HT-29 (cell line): ENCODE results near the gene PALLD. TPM values are rescaled to one million over a fixed set of nuclear protein-coding genes. Genes with fewer than 3 reads are reported as not detected.

ENCODE experiments used
- DNase-seq: peaks from one replicate; pipeline ENCODE4 v3.0.0-alpha.2; 2015; ENCODE audit warnings: low spot score
- small RNA-seq: library from RNA; depleted of rRNA; stranded (forward); fragments of <200 nt; gene quantifications from one replicate; pipeline ENCODE3, GENCODE V24; 2014
- total RNA-seq: library from RNA; depleted of rRNA; stranded (reverse); fragments of >200 nt; shearing (Covaris generic); gene quantifications from 2 replicates; pipeline ENCODE4 v1.2.3, GENCODE V29; 2014; rRNA removed

The PALLD gene
- total RNA-seq, 1 experiment from 2014 or later: 1.3 TPM

DNA sequence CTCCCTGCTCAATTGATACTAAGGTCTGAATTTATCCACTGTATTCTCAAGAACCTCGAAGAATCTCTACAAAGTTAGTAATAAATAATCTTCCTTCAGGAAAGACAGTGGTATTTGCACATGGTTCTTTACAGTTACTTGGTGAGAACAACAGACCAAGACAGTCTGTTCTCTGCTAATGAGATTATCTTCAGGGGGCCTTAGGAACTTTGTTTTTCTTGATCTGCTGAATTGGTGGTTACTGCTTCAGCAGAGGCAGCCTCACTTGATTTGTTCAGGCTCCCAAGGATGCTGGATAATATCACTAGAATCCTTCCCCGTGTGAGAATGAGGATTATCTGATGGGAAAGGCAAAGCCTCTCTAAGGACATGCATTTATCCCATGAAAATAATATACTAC is 448.4 kb downstream of the PALLD start:
- no peak for DNase-seq

DNA sequence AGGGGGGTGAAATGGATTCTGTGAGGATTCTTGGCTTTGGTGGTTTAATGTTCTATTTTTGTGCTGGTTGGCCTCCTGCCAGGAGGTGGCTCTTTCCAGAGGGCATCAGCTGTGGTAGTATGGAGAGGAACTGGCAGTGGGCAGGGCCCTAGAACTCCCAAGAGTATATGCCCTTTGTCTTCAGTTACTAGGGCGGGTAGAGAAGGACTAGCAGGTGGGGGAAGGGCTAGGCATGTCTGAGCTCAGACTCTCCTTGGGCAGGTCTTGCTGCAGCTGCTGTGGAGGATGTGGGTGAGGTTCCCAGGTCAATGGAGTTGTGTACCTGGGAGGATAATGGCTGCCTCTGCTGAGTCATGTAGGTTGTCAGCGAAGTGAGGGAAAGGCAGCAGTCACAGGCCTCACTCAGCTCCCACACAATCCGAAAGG is 456.0 kb downstream of the PALLD start:
- DNase-seq: peak; percentile 30

- DNase-seq: no peak
Observed at GRCh38 chr4:168955674-168956073, 458.8 kb downstream of the PALLD start.

- DNase-seq: no peak
Observed at GRCh38 chr4:168960716-168961115, 463.9 kb downstream of the PALLD start.

GRCh38 chr4:168972596-168972995 is 475.7 kb downstream of the PALLD start:
- no peak for DNase-seq

Small RNAs within 50 kb of the gene (small RNA-seq; reads per million reads assigned to genes)
- gene RF00432 (not detected), gene RNU6-1336P (not detected), gene RNU6-853P (not detected)

Other genes with a start within 250 kb of the PALLD start
- gene DDX60, start 178.3 kb upstream of the PALLD start, total RNA-seq: 0.89 and 3.6 TPM in 2 replicates
- gene DDX60L, start 16.6 kb upstream of the PALLD start, total RNA-seq: 1.9 and 5.0 TPM in 2 replicates